ENCODE measurements around the gene KRTAP9-2.
A peak's percentile ranks its signal among the peaks of the same experiment; 100 is the strongest.
"Not testable (repeated sequence)": the region's sequence is repeated elsewhere in the genome, so short reads cannot be mapped to it uniquely, and the experiment has no call there.

The KRTAP9-2 gene

GRCh38 chr17:41237116-41237515 lies 10.7 kb downstream of the KRTAP9-2 start:
- not testable (repeated sequence) for DNase-seq

GRCh38 chr17:41237949-41238437 lies 11.5 kb downstream of the KRTAP9-2 start, which contains the start of gene KRTAP9-8:
KRTAP9-8 (plus strand) TSS chr17:41237999; CDS start chr17:41238052, 53 bp downstream.
- not testable (repeated sequence) for DNase-seq

GRCh38 chr17:41246995-41247787 lies 20.7 kb downstream of the KRTAP9-2 start:
- not testable (repeated sequence) for DNase-seq

- DNase-seq = not testable (repeated sequence)
Observed at GRCh38 chr17:41249637-41250240, 23.3 kb downstream of the KRTAP9-2 start, which contains the start of gene KRTAP9-4. KRTAP9-4 (plus strand) TSS chr17:41249687; CDS start chr17:41249721, 34 bp downstream.

GRCh38 chr17:41251261-41251660 lies 24.8 kb downstream of the KRTAP9-2 start:
- no peak for DNase-seq

GRCh38 chr17:41254861-41255260 lies 28.4 kb downstream of the KRTAP9-2 start:
- DNase-seq = peak; percentile 12

GRCh38 chr17:41255381-41256290 lies 29.2 kb downstream of the KRTAP9-2 start, which contains the start of gene KRTAP9-9:
KRTAP9-9 (plus strand) TSS chr17:41255384.
- peak; percentile 80 for DNase-seq

- peak; percentile 84 for DNase-seq
Observed at GRCh38 chr17:41256291-41256685, 29.8 kb downstream of the KRTAP9-2 start.

GRCh38 chr17:41258406-41258805 lies 32.0 kb downstream of the KRTAP9-2 start:
- no peak for DNase-seq

GRCh38 chr17:41263212-41263611 lies 36.8 kb downstream of the KRTAP9-2 start:
- DNase-seq = no peak

- DNase-seq = no peak
Observed at GRCh38 chr17:41264599-41264998, 38.2 kb downstream of the KRTAP9-2 start.

- no peak for DNase-seq
Observed at GRCh38 chr17:41265078-41265477, 38.6 kb downstream of the KRTAP9-2 start, which contains the start of gene KRTAP9-6. KRTAP9-6 (plus strand) TSS chr17:41265378; CDS start chr17:41265378, 0 bp downstream.

GRCh38 chr17:41267711-41268110 lies 41.3 kb downstream of the KRTAP9-2 start:
- DNase-seq = no peak

GRCh38 chr17:41271323-41271722 lies 44.9 kb downstream of the KRTAP9-2 start:
- not testable (repeated sequence) for DNase-seq

GRCh38 chr17:41271858-41272257 lies 45.4 kb downstream of the KRTAP9-2 start:
- DNase-seq = no peak

GRCh38 chr17:41275648-41276190 lies 49.3 kb downstream of the KRTAP9-2 start, which contains the start of gene KRTAP9-7:
KRTAP9-7 (plus strand) TSS chr17:41275698; CDS start chr17:41275698, 0 bp downstream.
- DNase-seq = not testable (repeated sequence)

All from fibroblast of skin of scalp (primary cell).